ENCODE results near the gene SUCNR1.

The SUCNR1 gene

DNA sequence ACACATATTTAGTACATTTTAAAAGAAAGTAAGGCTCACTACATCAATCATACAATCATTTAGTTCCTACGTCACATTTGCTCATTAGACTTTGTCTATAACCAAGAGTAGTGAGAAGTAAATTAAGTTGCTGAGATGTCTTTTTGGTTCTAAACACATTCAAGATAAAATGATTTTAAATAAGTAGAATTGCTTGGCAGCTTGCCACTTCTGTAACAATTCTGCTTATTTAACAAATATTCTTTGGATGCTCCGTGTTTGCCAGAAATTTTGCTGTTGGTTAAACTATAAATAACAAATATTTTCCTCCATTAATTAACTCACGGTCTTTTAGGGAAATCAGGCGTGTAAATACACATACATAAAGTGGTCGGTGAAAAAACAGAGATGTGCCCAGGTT, 18.3 kb downstream of the SUCNR1 start:
- Histone ChIP-seq H3K4me3 (ENCODE audit: insufficient read depth in 1 of 2, low read depth in 1 of 2, low read length in 2 of 2) (no peak overlapping the region), H3K36me3 (ENCODE audit: control insufficient read depth in 1 of 2, insufficient read depth in 2 of 2, low read depth in 1 of 2, low read length in 2 of 2) (no peaks in the 10 kb centered on the region), H3K79me1 (replicated peaks; ENCODE audit: low read length, poor library complexity, severe bottlenecking) (no peaks in the 10 kb centered on the region), H3K27ac (ENCODE audit: low read length, poor library complexity, severe bottlenecking) (no peak overlapping the region), H2BK120ac (ENCODE audit: low read depth, low read length) (no peak overlapping the region), H4K91ac (ENCODE audit: low read length) (no peak overlapping the region), H3K27me3 (ENCODE audit: control insufficient read depth in 1 of 2, insufficient read depth in 1 of 2, low read length in 2 of 2) (no peaks in the 10 kb centered on the region), H2AK5ac (ENCODE audit: low read length, severe bottlenecking) (no peak overlapping the region), H2BK5ac (ENCODE audit: low read depth, low read length, poor library complexity, severe bottlenecking) (no peak overlapping the region), H3K4me1 (ENCODE audit: control insufficient read depth, insufficient read depth, low read depth, low read length) (peaks cover 1% of the 10 kb centered on the region), H3K9me3 (ENCODE audit: control insufficient read depth, low read length) (no peaks in the 10 kb centered on the region), H2BK12ac (ENCODE audit: low read length in 2 of 2) (peak overlapping the region in 1 of 2 experiments; percentile 21), H3K4ac (ENCODE audit: low read depth in 1 of 2, low read length in 2 of 2) (no peak overlapping the region), H3K18ac (ENCODE audit: low read depth in 1 of 2, low read length in 2 of 2) (no peak overlapping the region), H3K23ac (ENCODE audit: low read length in 2 of 2) (no peak overlapping the region), H3K9ac (ENCODE audit: low read length) (no peak overlapping the region), H4K8ac (ENCODE audit: low read length) (no peak overlapping the region), H2AFZ (ENCODE audit: low read depth, low read length) (no peak overlapping the region), H3K4me2 (ENCODE audit: low read length, poor library complexity, severe bottlenecking) (no peak overlapping the region), H2BK15ac (ENCODE audit: low read depth, poor library complexity, severe bottlenecking) (no peak overlapping the region), H3K14ac (ENCODE audit: low read length in 2 of 2) (no peak overlapping the region)
- DNase-seq, result no peak
- WGBS, result over 99% methylated on average over 3 of the region's 5 CpGs

GRCh38 chr3:151894219-151894618, 20.8 kb downstream of the SUCNR1 start:
- Histone ChIP-seq H3K4ac (ENCODE audit: low read depth in 1 of 2, low read length in 2 of 2) (peak overlapping the region in 1 of 2 experiments; percentile 9), H3K4me3 (ENCODE audit: insufficient read depth in 1 of 2, low read depth in 1 of 2, low read length in 2 of 2) (no peak overlapping the region), H3K9ac (ENCODE audit: low read length) (no peak overlapping the region), H3K23ac (ENCODE audit: low read length in 2 of 2) (no peak overlapping the region), H4K8ac (ENCODE audit: low read length) (no peak overlapping the region), H2BK120ac (ENCODE audit: low read depth, low read length) (peak overlapping the region; percentile 34), H3K36me3 (ENCODE audit: control insufficient read depth in 1 of 2, insufficient read depth in 2 of 2, low read depth in 1 of 2, low read length in 2 of 2) (no peaks in the 10 kb centered on the region), H3K27ac (ENCODE audit: low read length, poor library complexity, severe bottlenecking) (no peak overlapping the region), H2AK5ac (ENCODE audit: low read length, severe bottlenecking) (no peak overlapping the region), H4K91ac (ENCODE audit: low read length) (no peak overlapping the region), H3K79me1 (replicated peaks; ENCODE audit: low read length, poor library complexity, severe bottlenecking) (no peaks in the 10 kb centered on the region), H2BK12ac (ENCODE audit: low read length in 2 of 2) (no peak overlapping the region), H2BK15ac (ENCODE audit: low read depth, poor library complexity, severe bottlenecking) (no peak overlapping the region), H3K18ac (ENCODE audit: low read depth in 1 of 2, low read length in 2 of 2) (peak overlapping the region in 1 of 2 experiments; percentile 54), H3K9me3 (ENCODE audit: control insufficient read depth, low read length) (no peaks in the 10 kb centered on the region), H3K14ac (ENCODE audit: low read length in 2 of 2) (no peak overlapping the region), H2BK5ac (ENCODE audit: low read depth, low read length, poor library complexity, severe bottlenecking) (no peak overlapping the region), H3K4me2 (ENCODE audit: low read length, poor library complexity, severe bottlenecking) (no peak overlapping the region), H2AFZ (ENCODE audit: low read depth, low read length) (no peak overlapping the region), H3K4me1 (ENCODE audit: control insufficient read depth, insufficient read depth, low read depth, low read length) (peaks cover 1% of the 10 kb centered on the region), H3K27me3 (ENCODE audit: control insufficient read depth in 1 of 2, insufficient read depth in 1 of 2, low read length in 2 of 2) (no peaks in the 10 kb centered on the region)
- no peak for DNase-seq

DNA sequence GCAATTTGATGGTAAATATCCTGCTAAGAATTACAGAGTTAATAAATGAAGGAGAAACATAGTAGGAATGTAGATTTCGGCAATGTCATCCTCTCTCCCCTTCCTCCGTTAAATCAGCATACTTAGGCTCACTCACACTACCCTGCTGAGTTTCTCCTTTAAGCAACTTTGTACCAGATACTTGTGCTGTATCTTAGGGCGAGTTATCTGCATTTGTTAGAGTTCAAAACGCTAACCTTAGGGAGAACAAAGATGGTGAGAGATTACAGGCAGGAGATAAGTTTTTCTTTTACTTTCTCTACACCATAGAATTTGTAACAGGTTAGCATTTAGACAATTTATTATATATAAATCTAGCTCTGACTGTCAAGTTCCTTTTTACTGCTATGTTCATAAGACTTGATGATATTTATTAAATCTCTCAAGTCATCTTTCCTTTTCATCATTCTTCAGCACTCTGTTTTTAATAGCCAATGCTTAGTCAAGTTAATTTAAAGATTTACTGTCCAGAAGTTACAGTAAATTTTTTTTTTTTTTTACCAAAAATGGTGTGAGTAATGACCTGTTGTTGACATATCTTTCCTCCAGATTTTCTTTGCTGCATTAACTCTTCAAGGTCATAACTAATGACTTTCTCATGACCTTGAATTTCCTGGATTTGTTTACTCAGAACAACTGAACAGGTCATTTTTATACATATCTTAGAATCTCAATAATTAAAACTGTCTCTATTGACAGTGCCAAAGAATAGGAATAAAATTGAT, 22.2 kb downstream of the SUCNR1 start:
- H3K23ac ChIP-seq (ENCODE audit: low read length in 2 of 2), result no peak overlapping the region
- no peaks in the 10 kb centered on the region for H3K27me3 ChIP-seq (ENCODE audit: control insufficient read depth in 1 of 2, insufficient read depth in 1 of 2, low read length in 2 of 2)
- no peak overlapping the region for H3K18ac ChIP-seq (ENCODE audit: low read depth in 1 of 2, low read length in 2 of 2)
- no peak overlapping the region for H4K91ac ChIP-seq (ENCODE audit: low read length)
- H3K14ac ChIP-seq (ENCODE audit: low read length in 2 of 2), result no peak overlapping the region
- no peak overlapping the region for H4K8ac ChIP-seq (ENCODE audit: low read length)
- no peak overlapping the region for H2AFZ ChIP-seq (ENCODE audit: low read depth, low read length)
- H3K4ac ChIP-seq (ENCODE audit: low read depth in 1 of 2, low read length in 2 of 2), result no peak overlapping the region
- no peak overlapping the region for H3K9ac ChIP-seq (ENCODE audit: low read length)
- H2BK120ac ChIP-seq (ENCODE audit: low read depth, low read length), result no peak overlapping the region
- no peak overlapping the region for H2BK15ac ChIP-seq (ENCODE audit: low read depth, poor library complexity, severe bottlenecking)
- WGBS, result no CpG with 5 or more reads among the region's 4 CpGs
- H2BK12ac ChIP-seq (ENCODE audit: low read length in 2 of 2), result no peak overlapping the region
- DNase-seq, result no peak
- H3K4me2 ChIP-seq (ENCODE audit: low read length, poor library complexity, severe bottlenecking), result no peak overlapping the region
- H3K4me3 ChIP-seq (ENCODE audit: insufficient read depth in 1 of 2, low read depth in 1 of 2, low read length in 2 of 2), result no peak overlapping the region
- no peak overlapping the region for H2AK5ac ChIP-seq (ENCODE audit: low read length, severe bottlenecking)
- H3K4me1 ChIP-seq (ENCODE audit: control insufficient read depth, insufficient read depth, low read depth, low read length), result peaks cover 1% of the 10 kb centered on the region
- no peaks in the 10 kb centered on the region for H3K36me3 ChIP-seq (ENCODE audit: control insufficient read depth in 1 of 2, insufficient read depth in 2 of 2, low read depth in 1 of 2, low read length in 2 of 2)
- H2BK5ac ChIP-seq (ENCODE audit: low read depth, low read length, poor library complexity, severe bottlenecking), result no peak overlapping the region
- H3K9me3 ChIP-seq (ENCODE audit: control insufficient read depth, low read length), result no peaks in the 10 kb centered on the region
- H3K27ac ChIP-seq (ENCODE audit: low read length, poor library complexity, severe bottlenecking), result no peak overlapping the region
- H3K79me1 ChIP-seq (replicated peaks; ENCODE audit: low read length, poor library complexity, severe bottlenecking), result no peaks in the 10 kb centered on the region

DNA sequence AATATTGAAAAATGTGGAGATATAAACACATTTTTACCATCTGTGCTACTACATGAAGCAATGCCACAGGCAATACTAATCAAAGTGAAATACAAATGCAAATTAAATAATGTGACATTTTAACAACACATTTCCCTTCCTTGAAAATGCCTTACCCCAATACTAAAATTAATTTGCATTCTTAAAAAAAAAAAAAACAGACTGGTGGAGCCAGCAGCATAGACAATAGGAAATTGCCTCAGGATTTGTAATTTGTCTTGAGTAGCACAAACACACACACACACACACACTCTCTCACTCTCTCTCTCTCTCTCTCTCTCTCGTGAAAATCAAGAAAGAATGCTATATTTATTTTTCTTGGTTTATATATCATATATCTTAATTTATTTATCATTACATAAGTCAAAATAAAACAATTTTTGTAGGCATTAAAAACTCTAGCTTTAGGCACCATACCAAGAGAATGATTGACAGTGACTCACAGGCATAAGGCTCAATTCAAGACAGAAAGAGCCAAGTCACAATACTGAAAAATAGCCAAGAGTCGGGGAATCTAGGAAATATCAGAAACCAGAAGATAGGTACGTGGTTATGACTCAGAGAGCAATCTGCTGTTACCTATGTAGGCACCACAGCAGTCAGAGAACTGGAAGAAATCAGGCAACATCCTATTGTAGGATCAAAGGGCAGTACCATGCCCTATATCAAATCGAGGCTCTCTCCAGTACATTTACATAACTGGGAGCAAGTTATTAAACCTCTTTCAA, 23.0 kb downstream of the SUCNR1 start:
- DNase-seq, result no peak
- Histone ChIP-seq H2BK12ac (ENCODE audit: low read length in 2 of 2) (peak overlapping the region in 1 of 2 experiments; percentile 38), H3K9me3 (ENCODE audit: control insufficient read depth, low read length) (no peaks in the 10 kb centered on the region), H3K9ac (ENCODE audit: low read length) (no peak overlapping the region), H3K4me3 (ENCODE audit: insufficient read depth in 1 of 2, low read depth in 1 of 2, low read length in 2 of 2) (no peak overlapping the region), H4K91ac (ENCODE audit: low read length) (no peak overlapping the region), H3K36me3 (ENCODE audit: control insufficient read depth in 1 of 2, insufficient read depth in 2 of 2, low read depth in 1 of 2, low read length in 2 of 2) (no peaks in the 10 kb centered on the region), H2AFZ (ENCODE audit: low read depth, low read length) (no peak overlapping the region), H3K4me1 (ENCODE audit: control insufficient read depth, insufficient read depth, low read depth, low read length) (no peaks in the 10 kb centered on the region), H2BK15ac (ENCODE audit: low read depth, poor library complexity, severe bottlenecking) (no peak overlapping the region), H3K4ac (ENCODE audit: low read depth in 1 of 2, low read length in 2 of 2) (peak overlapping the region in 1 of 2 experiments; percentile 34), H3K79me1 (replicated peaks; ENCODE audit: low read length, poor library complexity, severe bottlenecking) (no peaks in the 10 kb centered on the region), H3K27ac (ENCODE audit: low read length, poor library complexity, severe bottlenecking) (no peak overlapping the region), H3K23ac (ENCODE audit: low read length in 2 of 2) (no peak overlapping the region), H4K8ac (ENCODE audit: low read length) (no peak overlapping the region), H2BK5ac (ENCODE audit: low read depth, low read length, poor library complexity, severe bottlenecking) (no peak overlapping the region), H3K4me2 (ENCODE audit: low read length, poor library complexity, severe bottlenecking) (no peak overlapping the region), H2BK120ac (ENCODE audit: low read depth, low read length) (peak overlapping the region; percentile 85), H3K27me3 (ENCODE audit: control insufficient read depth in 1 of 2, insufficient read depth in 1 of 2, low read length in 2 of 2) (no peaks in the 10 kb centered on the region), H3K14ac (ENCODE audit: low read length in 2 of 2) (no peak overlapping the region), H2AK5ac (ENCODE audit: low read length, severe bottlenecking) (no peak overlapping the region), H3K18ac (ENCODE audit: low read depth in 1 of 2, low read length in 2 of 2) (peak overlapping the region in 1 of 2 experiments; percentile 37)
- 61% methylated on average over 3 of the region's 4 CpGs for WGBS

Data from mesenchymal stem cell (in vitro differentiated cells and primary cell).